SU-DHL-6 (cell line): ENCODE results near the gene NUPR1.
"Not testable (repeated sequence)": the region's sequence is repeated elsewhere in the genome, so short reads cannot be mapped to it uniquely, and the experiment has no call there.

Experiments
- CTCF ChIP-seq: fragments of 200-600 bp; sonication (generic); IDR thresholded peaks from one replicate; pipeline ENCODE4 v1.5.1; 2017; ENCODE audit warnings: antibody characterized with exemption, mild to moderate bottlenecking, low read length, moderate library complexity; ENCODE audit not compliant: insufficient read depth, poor library complexity, severe bottlenecking
- EZH2phosphoT487 ChIP-seq: fragments of 200-600 bp; sonication (generic), shearing (Covaris generic); conservative IDR thresholded peaks from 2 replicates; pipeline ENCODE4 v1.6.1; 2018; ENCODE audit warnings: mild to moderate bottlenecking, antibody characterized with exemption, low read length, moderate library complexity, mixed read lengths

GRCh38 chr16:28545964-28546363 lies 7.2 kb upstream of the NUPR1 start:
- TF ChIP-seq CTCF, EZH2phosphoT487: not testable (repeated sequence)
